ENCODE results near the gene ZMIZ1.

ZMIZ1 gene

GRCh38 chr10:79139124-79139835, 70.5 kb downstream of the ZMIZ1 start:
- no peak for DNase-seq (ENCODE audit: low spot score)

GRCh38 chr10:79140085-79140793, 71.5 kb downstream of the ZMIZ1 start:
- DNase-seq (ENCODE audit: low spot score), result no peak

DNA sequence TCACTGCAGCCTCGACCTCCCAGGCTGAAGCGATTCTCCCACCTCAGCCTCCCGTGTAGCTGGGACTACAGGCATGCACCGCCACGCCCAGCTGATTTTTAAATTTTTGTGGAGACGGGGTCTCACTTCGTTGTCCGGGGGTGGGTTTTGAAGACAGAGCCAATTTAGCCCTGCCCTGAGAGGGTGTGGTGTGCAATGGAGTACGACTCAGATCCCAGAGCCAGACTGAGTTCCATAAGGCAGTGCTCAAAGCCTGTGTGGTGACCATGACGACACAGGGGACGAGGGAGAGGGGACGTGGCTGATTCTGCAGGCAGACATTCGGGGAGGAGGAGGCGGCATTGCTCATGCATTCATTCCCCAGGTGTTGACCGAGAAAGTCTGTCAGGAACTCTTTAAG, 72.1 kb downstream of the ZMIZ1 start:
- no peak for DNase-seq (ENCODE audit: low spot score)

DNA sequence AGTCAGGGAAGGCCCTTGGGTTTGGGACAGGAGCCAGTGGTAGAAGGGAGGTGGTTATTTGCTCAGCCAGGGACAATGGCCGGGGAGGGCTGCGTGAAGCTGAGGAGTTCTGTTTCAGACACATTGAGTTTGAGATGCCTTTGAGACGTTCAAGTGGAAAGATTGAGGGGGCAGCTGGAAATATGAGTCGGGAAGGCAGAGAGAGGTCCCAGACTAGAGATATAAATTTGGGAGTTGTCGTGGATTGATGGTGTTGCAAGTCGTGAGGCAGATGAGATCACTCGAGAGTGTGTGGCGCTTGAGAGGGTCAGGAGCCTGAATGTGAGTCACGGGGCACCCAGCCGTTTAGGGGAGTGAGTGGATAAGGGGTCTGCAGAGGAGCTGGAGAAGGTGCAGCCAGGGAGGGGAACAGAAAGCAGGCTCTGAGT, 73.3 kb downstream of the ZMIZ1 start:
- no peak for DNase-seq (ENCODE audit: low spot score)

DNA sequence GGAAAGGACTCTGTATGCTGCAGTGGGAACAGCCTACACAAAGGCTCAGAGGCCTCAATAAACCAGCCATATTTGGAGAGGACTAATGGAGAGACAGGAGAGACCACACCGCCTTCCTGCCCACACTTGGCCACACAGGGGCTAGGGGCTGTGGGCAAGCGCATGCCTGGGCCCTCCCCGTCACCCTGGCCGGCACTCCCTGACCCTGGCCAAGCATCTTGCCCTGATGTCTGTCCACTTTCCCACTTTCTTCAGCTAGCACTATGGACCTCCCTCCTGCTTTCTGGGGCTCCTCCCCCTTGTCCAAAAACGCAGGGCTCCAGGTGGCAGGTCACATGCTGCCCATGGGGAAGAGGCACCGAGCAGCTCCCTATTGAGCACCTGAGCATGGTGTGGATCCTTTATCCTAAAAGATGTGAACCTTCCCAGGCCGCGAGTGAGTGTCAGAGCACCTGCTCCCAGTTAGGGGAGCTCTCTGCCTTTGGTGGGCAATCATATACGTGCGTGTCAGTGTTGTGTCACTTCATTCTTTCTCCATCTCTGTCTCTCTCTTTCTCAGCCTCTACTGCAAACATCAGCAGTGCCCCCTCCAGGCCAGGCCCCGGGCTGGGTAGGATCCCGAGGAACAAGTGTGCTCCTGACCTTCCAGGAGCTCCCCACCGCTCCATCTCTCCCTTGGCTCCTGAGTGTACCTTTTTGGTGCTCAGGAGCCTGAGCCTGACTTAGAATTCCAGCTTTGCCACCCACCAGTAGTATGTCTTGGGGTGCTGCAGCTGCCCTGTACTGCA, 74.0 kb downstream of the ZMIZ1 start:
- DNase-seq (ENCODE audit: low spot score), result no peak

- no peak for DNase-seq (ENCODE audit: low spot score)
These were observed 75.1 kb downstream of the ZMIZ1 start for GRCh38 chr10:79143879-79144278.

DNA sequence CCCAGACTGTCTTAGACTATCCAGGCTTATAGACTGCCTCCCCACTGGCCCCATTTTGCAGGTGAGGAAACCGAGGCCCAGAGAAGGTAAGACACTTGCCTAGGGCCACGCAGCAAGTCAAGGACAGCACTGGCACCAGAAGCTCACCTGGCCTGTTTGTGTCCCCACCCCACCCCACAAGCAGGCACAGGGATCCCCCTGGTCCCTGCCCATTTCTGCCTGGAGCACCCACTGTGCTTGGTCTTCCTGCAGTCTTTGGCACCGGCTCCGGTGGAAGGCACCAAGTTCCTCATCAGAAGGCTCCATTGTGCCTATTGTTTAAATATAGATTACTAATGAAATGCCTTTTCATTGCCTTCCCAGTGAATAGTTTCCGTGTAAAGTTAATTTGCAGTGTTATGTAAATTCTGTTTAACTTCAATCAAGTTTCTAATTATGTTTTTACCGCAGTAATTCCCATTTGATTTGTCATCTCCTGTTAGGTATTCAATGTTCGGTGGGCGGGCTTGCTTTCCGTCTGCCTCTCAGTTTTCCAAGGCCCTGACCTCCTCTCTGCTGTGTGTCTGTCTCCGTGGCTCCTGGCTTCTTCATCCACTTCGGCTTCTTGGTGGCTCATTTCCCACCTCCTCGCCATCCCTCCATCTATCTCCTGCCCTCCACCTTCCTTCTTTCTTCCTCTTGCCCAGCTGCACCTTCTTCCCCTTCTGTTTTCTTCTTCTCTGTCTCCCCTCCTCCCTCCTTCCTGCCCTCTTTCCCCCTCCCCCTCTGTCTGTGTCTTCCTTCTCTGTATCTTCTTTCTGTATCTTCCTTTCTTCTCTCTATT, 75.8 kb downstream of the ZMIZ1 start:
- DNase-seq (ENCODE audit: low spot score), result no peak

DNA sequence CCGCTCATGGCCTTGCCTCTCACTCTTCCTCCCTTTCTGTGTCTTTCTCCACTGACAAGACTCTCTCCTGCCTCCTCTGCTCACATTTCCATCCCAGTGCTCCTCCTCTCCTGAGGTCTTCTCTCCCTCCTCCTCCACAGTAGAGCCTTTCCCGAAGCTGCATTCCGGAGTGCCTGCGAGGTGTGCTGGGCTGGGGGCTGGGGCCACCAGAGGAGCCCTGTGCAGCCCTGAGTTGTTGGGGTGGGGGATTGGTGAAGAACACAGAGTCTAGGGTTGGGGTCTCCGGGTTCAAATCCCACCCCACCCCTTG, 76.4 kb downstream of the ZMIZ1 start:
- DNase-seq (ENCODE audit: low spot score), result no peak

DNA sequence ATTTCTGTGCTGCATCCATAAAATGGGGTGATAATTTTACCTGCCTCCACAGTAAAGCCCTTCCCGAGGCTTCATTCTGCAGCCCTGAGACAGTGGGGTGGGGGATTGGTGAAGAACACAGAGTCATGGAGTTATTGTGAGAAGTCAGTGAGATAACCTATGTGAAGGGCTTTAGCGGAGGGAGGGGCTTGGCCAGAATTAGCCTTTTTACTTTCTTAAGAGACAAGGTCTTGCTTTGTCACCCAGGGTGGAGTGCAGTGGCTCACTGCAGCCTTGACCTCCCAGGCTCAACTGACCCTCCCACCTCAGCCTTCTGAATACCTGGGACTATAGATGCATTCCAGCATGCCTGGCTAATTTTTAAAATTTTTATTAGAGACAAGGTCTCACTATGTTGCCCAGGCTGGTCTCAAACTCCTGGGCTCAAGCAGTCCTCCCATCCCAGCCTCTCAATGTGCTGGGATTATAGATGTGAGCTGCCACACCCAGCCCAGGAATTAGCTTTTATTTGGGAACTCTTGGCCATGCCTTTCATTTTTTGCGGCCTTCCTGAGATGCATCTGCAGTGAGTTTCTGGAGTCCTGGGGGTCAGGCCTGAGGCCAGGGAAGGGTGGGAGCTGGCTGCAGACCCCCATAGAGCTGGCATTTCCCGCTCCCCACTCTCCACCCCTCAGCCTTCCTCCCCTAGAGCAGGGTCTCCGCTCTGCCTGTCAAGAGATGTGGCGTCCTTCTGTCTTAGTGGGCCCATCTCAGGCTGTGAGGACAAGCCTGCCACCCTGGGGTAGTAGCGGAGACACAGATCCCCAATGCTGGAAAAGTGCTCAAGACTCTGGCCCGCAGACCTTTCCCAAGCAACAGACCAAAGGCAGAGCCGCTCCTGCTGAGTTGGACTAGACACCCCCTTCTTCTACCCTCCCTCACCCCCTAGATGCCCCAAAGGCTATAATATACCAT, 77.0 kb downstream of the ZMIZ1 start:
- DNase-seq (ENCODE audit: low spot score), result no peak

DNA sequence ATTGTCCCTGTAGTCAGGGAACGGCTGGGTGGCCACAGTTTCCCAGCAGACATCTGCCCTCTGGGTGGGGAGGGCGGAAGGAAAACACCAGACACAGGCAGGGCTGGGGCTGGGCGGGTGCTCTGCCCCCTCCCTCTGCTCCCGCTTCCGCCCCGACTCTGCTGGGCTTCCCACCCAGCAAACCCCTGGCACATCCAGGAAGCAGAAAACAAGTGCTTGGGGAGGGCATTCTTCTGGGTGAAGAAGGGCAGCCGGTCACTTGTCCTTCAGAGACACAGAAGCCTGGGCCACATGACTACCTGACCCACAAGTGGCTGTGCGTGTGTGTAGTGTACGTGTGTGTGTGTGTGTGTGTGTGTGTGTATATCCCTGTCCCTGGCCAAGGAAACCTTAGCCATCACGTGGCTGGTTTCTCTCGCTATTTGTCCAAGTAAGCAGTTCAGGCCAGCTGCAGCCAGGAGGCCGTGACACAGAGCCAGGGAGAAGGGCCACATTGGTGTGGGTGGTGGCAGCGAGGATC, 77.9 kb downstream of the ZMIZ1 start:
- no peak for DNase-seq (ENCODE audit: low spot score)

DNA sequence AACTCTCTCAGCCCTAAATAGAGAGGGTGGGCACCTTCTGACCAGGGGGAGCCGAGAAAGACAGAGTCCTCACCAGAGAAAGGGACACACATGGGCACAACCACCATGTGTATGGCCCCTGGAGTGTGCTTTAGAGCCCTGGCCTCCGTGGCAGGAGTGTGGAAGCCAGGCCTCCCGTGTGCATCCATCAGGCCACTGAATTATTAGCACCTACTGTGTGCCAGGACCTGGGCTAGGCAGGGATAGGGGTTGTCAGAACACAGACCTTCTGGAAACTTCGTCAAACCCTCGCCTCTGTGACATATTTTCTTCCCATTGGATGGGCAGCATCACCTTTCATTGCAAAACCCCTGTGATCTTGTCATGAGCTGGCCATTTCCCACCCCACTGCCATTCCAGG, 78.5 kb downstream of the ZMIZ1 start:
- DNase-seq (ENCODE audit: low spot score), result no peak

DNA sequence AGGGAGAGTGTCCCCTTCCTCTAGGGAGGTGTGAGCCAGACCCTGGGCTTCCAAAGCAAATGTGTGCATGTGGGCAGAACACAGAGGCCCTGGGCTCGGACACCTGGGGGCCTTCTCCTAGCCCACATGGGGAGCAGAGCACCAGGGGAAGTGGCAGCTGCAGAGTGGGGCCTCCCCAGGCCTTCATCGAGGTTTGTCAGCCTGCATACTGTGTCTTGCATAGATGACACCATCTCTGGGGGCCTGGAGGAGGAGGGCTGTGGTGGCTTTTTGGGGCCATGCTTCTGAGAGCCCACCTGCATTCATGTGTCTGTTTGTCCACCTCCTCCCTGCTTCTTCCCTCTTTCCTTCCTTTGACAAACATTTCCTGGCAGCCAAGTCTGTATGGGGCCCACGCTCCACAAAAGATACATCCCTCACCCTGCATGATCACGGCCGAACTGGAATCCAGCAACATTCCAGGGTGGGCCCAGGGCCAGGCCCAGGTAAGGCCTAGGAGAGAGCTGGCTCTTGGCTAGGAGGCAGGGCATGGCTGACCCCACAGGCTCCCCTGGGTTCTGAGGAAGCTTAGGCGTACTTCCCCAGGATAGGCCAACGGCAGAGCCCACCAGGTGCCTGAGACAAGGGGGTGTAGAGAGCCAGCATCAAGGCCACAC, 79.2 kb downstream of the ZMIZ1 start:
- no peak for DNase-seq (ENCODE audit: low spot score)

DNA sequence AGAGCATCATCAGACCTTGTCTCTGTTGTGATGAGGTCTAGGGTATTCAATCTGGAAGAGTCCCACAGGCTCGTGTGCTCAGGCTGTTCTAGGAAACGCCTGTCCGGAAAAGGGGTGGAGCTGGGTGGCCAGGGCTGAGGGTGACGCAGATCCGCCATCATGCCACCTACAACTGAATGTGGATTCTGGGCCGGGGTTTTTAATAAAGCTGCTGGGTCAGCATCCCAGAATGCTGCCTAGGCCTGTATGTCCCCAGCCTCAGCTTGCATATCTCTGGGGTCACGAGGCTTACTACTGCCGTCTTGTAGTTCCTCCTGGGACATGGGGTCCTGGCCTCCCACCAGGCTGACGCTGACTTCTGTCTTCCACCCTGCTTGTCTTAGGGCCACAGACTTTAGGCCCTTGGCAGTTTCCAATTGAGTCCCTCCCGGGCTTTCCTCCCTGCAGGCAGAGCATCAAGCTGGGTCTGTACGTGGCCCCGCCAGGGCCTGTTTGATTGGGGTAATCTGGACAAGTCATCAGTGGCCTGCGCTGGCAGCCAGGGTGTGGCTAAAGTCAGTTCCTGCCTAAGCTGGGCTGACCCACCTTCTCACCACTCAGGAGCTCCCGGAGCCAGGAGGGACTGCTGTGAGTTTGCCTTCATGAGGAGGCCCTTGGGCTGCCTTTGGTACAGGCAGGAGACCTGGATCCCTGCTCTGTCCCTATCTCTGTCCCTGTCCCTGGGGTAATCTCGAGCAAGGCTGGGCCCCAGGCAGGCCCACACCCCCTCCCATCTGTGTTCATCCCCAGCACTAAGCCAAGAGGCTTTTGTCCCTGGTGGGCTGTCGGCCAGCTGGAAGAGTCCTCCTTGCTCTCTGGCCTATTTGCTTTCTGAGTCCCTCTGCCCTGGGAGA, 79.9 kb downstream of the ZMIZ1 start:
- DNase-seq (ENCODE audit: low spot score), result no peak

DNA sequence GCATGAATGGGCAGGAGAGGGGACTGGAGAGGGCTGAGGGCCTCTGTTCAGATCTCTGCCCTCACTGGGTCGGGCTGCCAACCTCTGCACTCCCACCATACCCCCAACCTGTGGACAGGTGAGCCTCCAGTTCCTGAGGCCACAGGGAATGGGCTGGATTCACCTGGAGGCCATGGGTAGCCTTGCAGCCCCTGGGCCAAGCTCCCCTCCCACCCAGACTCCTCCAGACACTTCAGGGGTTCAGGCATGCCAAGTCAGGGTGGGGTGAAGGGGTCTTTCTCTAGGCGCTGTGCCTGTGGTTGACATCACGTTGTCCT, 80.5 kb downstream of the ZMIZ1 start:
- no peak for DNase-seq (ENCODE audit: low spot score)

DNA sequence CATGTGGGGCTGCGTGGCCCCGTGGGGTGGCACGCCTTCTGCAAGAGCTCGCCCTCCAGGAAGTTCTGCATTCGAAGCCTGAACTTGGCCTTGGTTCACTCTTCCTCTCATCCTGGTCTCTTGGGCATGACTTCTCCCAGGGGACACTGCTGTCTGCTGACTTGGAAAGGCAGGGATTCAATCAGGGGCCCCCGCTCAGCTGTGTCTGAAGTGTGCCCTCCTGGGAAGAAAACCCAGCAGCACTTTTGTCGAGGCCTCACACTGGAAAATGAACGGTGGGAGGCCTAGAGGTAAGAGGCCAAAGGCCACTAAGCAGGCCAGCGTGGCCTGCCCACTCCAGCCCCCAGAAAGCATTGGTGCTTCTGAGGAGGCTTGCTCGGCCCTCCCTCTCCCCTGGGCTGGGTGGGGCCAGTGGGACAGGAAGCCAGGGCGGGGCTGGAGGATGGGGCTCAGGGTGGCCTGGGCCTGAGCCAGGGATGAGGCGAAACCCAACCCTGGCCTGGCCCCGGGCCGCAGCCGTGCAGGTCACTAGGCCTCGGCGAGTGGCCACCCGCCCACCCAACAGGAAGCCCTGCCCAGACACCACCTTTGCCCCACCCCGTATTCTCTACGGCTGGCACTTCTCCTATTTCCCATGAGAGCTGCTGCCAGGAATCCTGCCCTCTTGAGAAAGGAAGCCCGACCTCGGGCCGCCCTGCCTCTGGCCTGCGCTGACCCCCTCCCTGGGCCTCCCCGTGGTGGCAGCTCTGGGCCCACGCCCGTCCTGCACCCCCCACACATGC, 81.1 kb downstream of the ZMIZ1 start:
- no peak for DNase-seq (ENCODE audit: low spot score)

DNA sequence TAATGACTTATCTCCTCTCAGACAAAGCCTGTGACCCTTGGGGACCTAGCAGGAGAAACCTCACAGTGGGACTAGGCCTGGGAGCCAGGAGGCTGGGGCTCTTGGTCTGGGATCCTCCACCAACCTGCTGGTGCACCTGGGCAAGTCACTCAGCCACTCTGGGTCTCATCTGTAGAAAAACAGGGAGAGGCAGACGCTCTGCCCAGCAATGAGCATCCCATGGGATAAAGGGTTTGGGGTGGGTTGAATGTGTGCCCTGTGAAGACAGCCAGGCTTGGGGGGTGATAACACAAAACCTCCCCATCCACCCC, 81.6 kb downstream of the ZMIZ1 start:
- no peak for DNase-seq (ENCODE audit: low spot score)

GRCh38 chr10:79152423-79152817, 83.7 kb downstream of the ZMIZ1 start:
- no peak for DNase-seq (ENCODE audit: low spot score)

GRCh38 chr10:79153745-79154144, 85.0 kb downstream of the ZMIZ1 start:
- DNase-seq (ENCODE audit: low spot score), result no peak

All from left forelimb (tissue), 1 donor.